GM18858 (cell line): Measurements from ENCODE around the gene SLC6A15.

Experiments
- ATAC-seq: cut with Tn5 transposase; IDR thresholded peaks from one replicate; pipeline ENCODE4 v1.9.1; 2021; ENCODE audit not compliant: unreplicated experiment

The SLC6A15 gene

GRCh38 chr12:84912198-84913128 is at the start of gene SLC6A15:
Gene SLC6A15, minus strand, starts transcription at chr12:84912799. Its CDS starts 20,679 bp downstream, at chr12:84892120.
- no peak for ATAC-seq

GRCh38 chr12:84960918-84961317 is 48.3 kb upstream of the SLC6A15 start:
- ATAC-seq: no peak

- no peak for ATAC-seq
Measured at GRCh38 chr12:84955298-84955697, 42.7 kb upstream of the SLC6A15 start.

DNA sequence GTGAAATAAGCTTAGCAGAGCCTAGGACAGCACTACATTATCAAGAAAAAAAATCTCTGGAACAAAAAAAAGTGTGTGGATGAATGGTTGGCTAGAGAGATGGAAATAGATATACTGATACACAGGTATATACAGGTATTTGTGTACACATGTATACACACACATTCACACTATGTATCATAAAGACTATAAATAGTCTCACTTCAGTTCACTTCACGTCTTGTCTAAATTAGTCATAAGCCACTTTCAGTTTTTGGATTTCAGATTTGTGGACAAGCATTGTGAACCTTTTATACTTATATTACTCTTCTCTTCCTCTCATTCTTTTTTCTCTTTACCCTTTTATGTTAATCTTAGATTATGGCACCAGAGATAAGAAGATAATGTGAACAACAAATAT is 41.8 kb upstream of the SLC6A15 start:
- no peak for ATAC-seq

DNA sequence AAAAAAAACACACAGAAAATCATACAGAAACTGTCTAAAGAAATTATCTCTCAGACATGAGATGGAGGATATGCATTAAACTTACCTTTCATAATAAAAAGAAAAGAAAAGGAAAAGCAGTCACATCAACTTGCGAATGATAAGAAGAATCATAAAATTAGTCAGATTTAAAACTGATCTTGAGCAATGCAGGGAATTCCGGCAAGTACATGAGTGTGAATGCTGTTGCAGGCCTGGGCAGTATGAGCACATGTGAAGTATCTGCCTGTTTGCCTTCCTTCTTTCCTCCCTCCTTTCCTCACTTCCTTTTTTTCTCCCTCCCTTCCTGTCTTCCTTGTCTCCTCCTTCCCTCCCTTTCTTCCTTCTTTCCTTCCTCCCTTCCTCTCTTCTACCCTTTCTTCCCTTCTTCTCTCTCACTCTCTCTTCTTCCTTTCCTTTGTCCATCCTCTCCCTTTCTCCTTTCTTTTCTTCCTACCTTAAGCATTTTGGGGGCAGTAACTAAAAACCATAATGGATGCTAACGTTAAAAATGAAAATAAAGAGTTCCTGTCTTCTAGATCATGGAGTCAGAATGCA is 38.5 kb upstream of the SLC6A15 start:
- no peak for ATAC-seq

DNA sequence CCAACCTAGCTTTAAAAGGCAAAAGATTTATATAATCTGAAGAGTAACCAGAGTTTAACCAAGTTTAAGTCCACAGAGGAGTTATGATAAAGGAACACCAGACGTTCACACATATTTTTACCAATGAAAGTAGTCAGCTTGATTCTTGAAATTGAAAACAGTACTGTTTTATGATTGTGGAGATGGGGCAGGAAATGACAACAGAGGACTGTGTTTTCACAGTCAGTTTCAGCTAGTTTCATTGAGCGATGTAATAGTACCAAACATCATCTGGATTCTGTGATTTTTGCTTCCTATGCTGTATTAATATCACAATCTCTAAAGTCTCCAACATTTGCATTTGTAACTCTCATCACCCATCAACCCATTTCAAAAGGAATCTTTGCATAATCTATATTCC is 34.2 kb upstream of the SLC6A15 start:
- no peak for ATAC-seq

DNA sequence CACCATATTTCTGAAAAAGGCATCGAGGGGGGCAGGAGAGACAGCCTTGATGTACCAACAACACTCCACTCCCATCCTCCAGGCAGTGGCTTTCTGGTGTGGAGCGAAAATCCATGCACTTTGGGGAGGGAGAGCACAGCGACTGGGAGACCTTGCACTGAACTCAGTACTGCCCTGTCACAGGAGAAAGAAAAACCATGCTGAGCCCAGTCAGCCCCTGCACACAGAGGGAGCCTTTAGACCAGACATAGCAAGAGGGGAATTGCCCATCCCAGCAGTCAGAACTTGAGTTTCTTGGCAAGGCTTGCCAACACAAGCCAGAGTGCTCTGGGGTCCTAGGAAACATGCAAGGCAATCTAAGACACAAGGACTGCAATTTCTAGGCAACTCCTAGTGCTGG is 24.8 kb upstream of the SLC6A15 start:
- no peak for ATAC-seq

DNA sequence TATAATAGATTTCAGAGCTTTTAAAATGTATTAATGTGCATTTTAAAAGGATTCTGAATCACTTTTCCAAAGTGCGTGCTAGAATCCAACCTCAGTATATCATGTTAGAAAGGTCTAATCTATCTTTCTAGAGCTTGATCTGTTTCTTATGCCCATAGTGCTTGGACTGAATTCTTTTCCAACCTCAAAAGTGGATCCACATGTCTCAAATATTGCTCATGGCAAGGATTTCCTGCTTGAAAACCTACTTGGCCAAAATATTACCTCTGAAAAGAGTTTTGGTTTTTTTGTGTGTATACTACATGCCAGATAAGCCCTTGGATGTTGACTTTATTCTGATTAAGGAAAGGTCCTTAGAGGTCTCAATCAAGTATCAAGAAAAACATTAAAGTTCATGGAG is 16.9 kb upstream of the SLC6A15 start:
- ATAC-seq: no peak

DNA sequence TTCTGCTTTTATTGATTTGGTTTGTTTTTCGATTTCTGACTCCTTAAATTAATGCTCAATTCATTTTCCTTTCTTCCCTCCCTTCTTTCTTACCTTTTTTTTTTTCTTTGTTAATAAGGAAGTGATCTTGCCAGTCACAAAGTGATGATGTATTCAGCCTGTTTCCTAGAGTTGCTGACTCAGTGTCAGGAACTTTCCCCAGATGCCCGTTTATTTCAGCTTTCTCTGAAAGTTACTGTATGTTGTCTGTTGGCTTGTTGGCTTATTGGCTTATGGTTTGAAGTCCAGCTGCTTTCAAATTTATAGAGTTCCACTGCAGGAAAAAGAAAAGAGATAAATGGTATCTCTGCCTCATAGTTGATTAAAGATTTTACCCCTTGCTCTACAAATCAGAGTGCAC is 12.4 kb upstream of the SLC6A15 start:
- no peak for ATAC-seq

- ATAC-seq: no peak
Measured at GRCh38 chr12:84922693-84923092, 10.1 kb upstream of the SLC6A15 start.

GRCh38 chr12:84920331-84920730 is 7.7 kb upstream of the SLC6A15 start:
- ATAC-seq: no peak

- no peak for ATAC-seq
Measured at GRCh38 chr12:84919271-84919670, 6.7 kb upstream of the SLC6A15 start.

DNA sequence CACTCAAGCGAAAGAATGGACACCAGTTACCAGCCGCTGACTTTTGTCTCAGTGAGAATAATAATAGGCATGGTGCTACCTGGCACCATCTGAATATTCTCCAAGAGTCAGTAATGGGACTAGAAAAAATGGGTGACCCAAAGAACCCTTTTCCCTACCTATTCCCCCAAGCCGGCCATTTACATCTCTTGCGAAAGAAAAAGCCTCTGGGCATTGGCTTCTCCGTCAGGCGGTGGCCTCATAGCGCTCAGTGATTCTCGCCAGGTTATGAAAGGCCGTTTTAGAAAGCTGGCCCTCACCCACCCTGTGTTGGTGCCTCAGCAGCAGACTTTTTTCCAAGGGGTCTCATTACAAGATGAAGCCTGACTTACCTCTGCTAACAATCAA is 523 bp upstream of the SLC6A15 start:
- ATAC-seq: no peak

GRCh38 chr12:84911271-84912197 is 1.1 kb downstream of the SLC6A15 start:
- no peak for ATAC-seq

GRCh38 chr12:84910549-84911241 is 1.9 kb downstream of the SLC6A15 start:
- no peak for ATAC-seq

- no peak for ATAC-seq
Measured at GRCh38 chr12:84904051-84904450, 8.5 kb downstream of the SLC6A15 start.

- ATAC-seq: no peak
Measured at GRCh38 chr12:84891106-84891838, 21.3 kb downstream of the SLC6A15 start.

GRCh38 chr12:84889818-84890217 is 22.8 kb downstream of the SLC6A15 start:
- ATAC-seq: no peak

DNA sequence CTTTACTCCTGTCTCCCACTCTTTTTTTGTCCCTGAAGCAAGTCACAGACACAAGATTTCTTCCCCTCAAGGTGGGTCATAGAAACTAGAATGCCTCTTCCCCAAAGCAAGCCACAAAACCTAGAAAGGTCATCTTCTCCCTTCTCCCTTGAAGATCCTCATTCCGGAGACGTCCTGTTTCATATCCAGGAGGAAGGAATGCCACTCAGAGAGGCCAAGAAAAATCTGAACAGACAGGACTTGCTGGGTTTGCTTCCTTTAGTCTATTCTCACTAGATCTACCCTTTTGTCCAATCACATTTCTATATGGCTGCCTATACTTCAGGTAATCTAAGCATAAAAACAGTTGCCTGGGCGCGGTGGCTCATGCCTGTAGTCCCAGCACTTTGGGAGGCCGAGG is 23.7 kb downstream of the SLC6A15 start:
- no peak for ATAC-seq

GRCh38 chr12:84877340-84877739 is 35.3 kb downstream of the SLC6A15 start:
- ATAC-seq: no peak
